ENCODE data around the gene AFG3L2.

GRCh38 chr18:12372406-12372805 is 4.6 kb downstream of the AFG3L2 start:
- TF ChIP-seq, protein P1, sequence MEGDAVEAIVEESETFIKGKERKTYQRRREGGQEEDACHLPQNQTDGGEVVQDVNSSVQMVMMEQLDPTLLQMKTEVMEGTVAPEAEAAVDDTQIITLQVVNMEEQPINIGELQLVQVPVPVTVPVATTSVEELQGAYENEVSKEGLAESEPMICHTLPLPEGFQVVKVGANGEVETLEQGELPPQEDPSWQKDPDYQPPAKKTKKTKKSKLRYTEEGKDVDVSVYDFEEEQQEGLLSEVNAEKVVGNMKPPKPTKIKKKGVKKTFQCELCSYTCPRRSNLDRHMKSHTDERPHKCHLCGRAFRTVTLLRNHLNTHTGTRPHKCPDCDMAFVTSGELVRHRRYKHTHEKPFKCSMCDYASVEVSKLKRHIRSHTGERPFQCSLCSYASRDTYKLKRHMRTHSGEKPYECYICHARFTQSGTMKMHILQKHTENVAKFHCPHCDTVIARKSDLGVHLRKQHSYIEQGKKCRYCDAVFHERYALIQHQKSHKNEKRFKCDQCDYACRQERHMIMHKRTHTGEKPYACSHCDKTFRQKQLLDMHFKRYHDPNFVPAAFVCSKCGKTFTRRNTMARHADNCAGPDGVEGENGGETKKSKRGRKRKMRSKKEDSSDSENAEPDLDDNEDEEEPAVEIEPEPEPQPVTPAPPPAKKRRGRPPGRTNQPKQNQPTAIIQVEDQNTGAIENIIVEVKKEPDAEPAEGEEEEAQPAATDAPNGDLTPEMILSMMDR (IDR thresholded peaks at IDR 0.05; ENCODE audit: low read depth, low read length) = no peak
- TF ChIP-seq EZH2phosphoT487 (IDR thresholded peaks at IDR 0.05; ENCODE audit: low read depth) = no peak
